SK-N-SH treated with all-trans-retinoic acid at 6 μM for 48 hours (cell line): ENCODE data around the gene NBPF6.

Experiments used
- ATAC-seq: fragments of 200-7000 bp; cut with Tn5 transposase; 3 replicates; pipeline ENCODE4 v1.9.1; 2020; ENCODE audit warnings: mild to moderate bottlenecking, moderate library complexity
- ARNTL ChIP-seq: fragments of 450-650 bp; formaldehyde crosslinking; IDR thresholded peaks from 2 replicates; pipeline ENCODE4 v1.5.0; 2020; ENCODE audit warnings: low read depth, mild to moderate bottlenecking, moderate library complexity, borderline replicate concordance
- CREB5 ChIP-seq: fragments of 250-450 bp; sonication (Bioruptor Pico); IDR thresholded peaks from 2 replicates; pipeline ENCODE4 v1.5.1; 2020; ENCODE audit warnings: low read depth, mild to moderate bottlenecking, moderate library complexity
- CSDC2 ChIP-seq: fragments of 250-450 bp; sonication (Bioruptor Pico); IDR thresholded peaks from 2 replicates; pipeline ENCODE4 v1.5.0; 2020; ENCODE audit warnings: mild to moderate bottlenecking, moderate library complexity
- CSRNP3 ChIP-seq: fragments of 250-450 bp; sonication (Bioruptor Pico); IDR thresholded peaks from 2 replicates; pipeline ENCODE4 v1.5.1; 2021; ENCODE audit warnings: mild to moderate bottlenecking, moderate library complexity
- ESRRG ChIP-seq: fragments of 250-450 bp; sonication (Bioruptor Pico); IDR thresholded peaks from 2 replicates; pipeline ENCODE4 v1.6.1; 2021; ENCODE audit warnings: mild to moderate bottlenecking
- GLIS3 ChIP-seq: fragments of 250-450 bp; sonication (Bioruptor Pico); IDR thresholded peaks from 2 replicates; pipeline ENCODE4 v1.5.0; 2020; ENCODE audit warnings: mild to moderate bottlenecking, moderate library complexity
- ISL1 ChIP-seq: fragments of 250-450 bp; sonication (Bioruptor Pico); IDR thresholded peaks from 2 replicates; pipeline ENCODE4 v2.1.2; 2022; ENCODE audit warnings: mild to moderate bottlenecking, moderate library complexity
- OSR1 ChIP-seq: fragments of 250-450 bp; sonication (Bioruptor Pico); IDR thresholded peaks from 2 replicates; pipeline ENCODE4 v1.8.0; 2022; ENCODE audit warnings: moderate library complexity, mild to moderate bottlenecking, inconsistent platforms
- PATZ1 ChIP-seq: fragments of 250-450 bp; sonication (Bioruptor Pico); IDR thresholded peaks from 2 replicates; pipeline ENCODE4 v1.8.0; 2020; ENCODE audit warnings: mild to moderate bottlenecking, moderate library complexity, borderline replicate concordance
- POU6F1 ChIP-seq: fragments of 250-450 bp; sonication (Bioruptor Pico); IDR thresholded peaks from 2 replicates; pipeline ENCODE4 v1.8.0; 2021; ENCODE audit warnings: low read depth, mild to moderate bottlenecking, moderate library complexity, borderline replicate concordance
- PPARA ChIP-seq: fragments of 250-450 bp; sonication (Bioruptor Pico); IDR thresholded peaks from 2 replicates; pipeline ENCODE4 v1.5.0; 2020; ENCODE audit warnings: mild to moderate bottlenecking, borderline replicate concordance
- RARB ChIP-seq: fragments of 250-450 bp; sonication (Bioruptor Pico); IDR thresholded peaks from 2 replicates; pipeline ENCODE4 v1.8.0; 2021; ENCODE audit warnings: mild to moderate bottlenecking, moderate library complexity
- SNAI2 ChIP-seq: fragments of 250-450 bp; sonication (Bioruptor Pico); IDR thresholded peaks from 2 replicates; pipeline ENCODE4 v1.5.0; 2020; ENCODE audit warnings: mild to moderate bottlenecking, moderate library complexity
- TCF4 ChIP-seq: fragments of 250-450 bp; sonication (Bioruptor Pico); IDR thresholded peaks from 2 replicates; pipeline ENCODE4 v1.8.0; 2021; ENCODE audit warnings: mild to moderate bottlenecking, moderate library complexity, borderline replicate concordance
- TOX ChIP-seq: fragments of 250-450 bp; sonication (Bioruptor Pico); IDR thresholded peaks from 2 replicates; pipeline ENCODE4 v1.8.0; 2021; ENCODE audit warnings: mild to moderate bottlenecking, moderate library complexity, borderline replicate concordance
- TSHZ2 ChIP-seq: fragments of 250-450 bp; sonication (Bioruptor Pico); IDR thresholded peaks from 2 replicates; pipeline ENCODE4 v1.5.0; 2020; ENCODE audit warnings: mild to moderate bottlenecking, moderate library complexity
- ZC3H10 ChIP-seq: fragments of 250-450 bp; sonication (Bioruptor Pico); IDR thresholded peaks from 2 replicates; pipeline ENCODE4 v1.5.1; 2021; ENCODE audit warnings: mild to moderate bottlenecking, moderate library complexity
- ZFP30 ChIP-seq: fragments of 450-650 bp; formaldehyde crosslinking; IDR thresholded peaks from 2 replicates; pipeline ENCODE4 v1.5.0; 2022; ENCODE audit warnings: mild to moderate bottlenecking, moderate library complexity
- ZNF565 ChIP-seq: fragments of 450-650 bp; formaldehyde crosslinking; conservative IDR thresholded peaks from 2 replicates; pipeline ENCODE4 v1.5.0; 2020; ENCODE audit warnings: low read depth, mild to moderate bottlenecking, moderate library complexity
- ZNF70 ChIP-seq: fragments of 450-650 bp; formaldehyde crosslinking; IDR thresholded peaks from 2 replicates; pipeline ENCODE4 v1.5.0; 2020; ENCODE audit warnings: mild to moderate bottlenecking, moderate library complexity

The NBPF6 gene

GRCh38 chr1:108504447-108504846, 54.3 kb downstream of the NBPF6 start:
- no peak for ATAC-seq
- TF ChIP-seq TOX (CRISPR knock-in tag), result no peak
- no peak for TF ChIP-seq ESRRG

- no peak for ATAC-seq
- TF ChIP-seq POU6F1 (no peak), CREB5 (CRISPR knock-in tag) (no peak), ZC3H10 (CRISPR knock-in tag) (no peak), ZNF565 (CRISPR knock-in tag) (no peak), SNAI2 (CRISPR knock-in tag) (no peak), PPARA (CRISPR knock-in tag) (no peak), TOX (CRISPR knock-in tag) (no peak), RARB (CRISPR knock-in tag) (no peak), ARNTL (CRISPR knock-in tag) (no peak), ZFP30 (no peak), TSHZ2 (CRISPR knock-in tag) (no peak), GLIS3 (no peak), ISL1 (CRISPR knock-in tag) (no peak)
Observed at GRCh38 chr1:108505763-108506070, 55.6 kb downstream of the NBPF6 start.

GRCh38 chr1:108511764-108512163, 61.6 kb downstream of the NBPF6 start:
- no peak for ATAC-seq
- no peak for TF ChIP-seq TSHZ2 (CRISPR knock-in tag)
- no peak for TF ChIP-seq ZFP30
- no peak for TF ChIP-seq ESRRG
- no peak for TF ChIP-seq ISL1 (CRISPR knock-in tag)
- TF ChIP-seq OSR1 (CRISPR knock-in tag), result no peak
- no peak for TF ChIP-seq TOX (CRISPR knock-in tag)
- no peak for TF ChIP-seq TCF4 (CRISPR knock-in tag)

GRCh38 chr1:108512239-108513043, 62.3 kb downstream of the NBPF6 start:
- ATAC-seq, result peak; percentile 80
- TF ChIP-seq ARNTL (CRISPR knock-in tag) (no peak), ZNF70 (CRISPR knock-in tag) (no peak), RARB (CRISPR knock-in tag) (no peak), SNAI2 (CRISPR knock-in tag) (no peak), CSDC2 (CRISPR knock-in tag) (no peak)

GRCh38 chr1:108513044-108513415, 62.9 kb downstream of the NBPF6 start:
- no peak for ATAC-seq
- TF ChIP-seq OSR1 (CRISPR knock-in tag) (no peak), ZNF70 (CRISPR knock-in tag) (no peak), PATZ1 (CRISPR knock-in tag) (no peak), CSDC2 (CRISPR knock-in tag) (no peak), CSRNP3 (no peak), CREB5 (CRISPR knock-in tag) (no peak), ZNF565 (CRISPR knock-in tag) (no peak), TOX (CRISPR knock-in tag) (no peak)
